OCI-LY7 (cell line): ENCODE data around the gene ABCC4.

Source experiments
- EZH2phosphoT487 ChIP-seq: fragments of 200-600 bp; sonication (generic); IDR thresholded peaks from 2 replicates; pipeline ENCODE4 v1.6.1; 2018; ENCODE audit warnings: low read depth, borderline replicate concordance, mild to moderate bottlenecking, mixed run types, antibody characterized with exemption, low read length, moderate library complexity, mixed read lengths
- TF ChIP-seq, protein P1 (sequence below): fragments of 200-600 bp; sonication (generic); conservative IDR thresholded peaks from 2 replicates; pipeline ENCODE4 v1.5.1; 2014; ENCODE audit warnings: mild to moderate bottlenecking, antibody characterized with exemption, low read length, moderate library complexity, mixed read lengths

GRCh38 chr13:95111608-95112007 lies 189.6 kb downstream of the ABCC4 start:
- TF ChIP-seq, protein P1, sequence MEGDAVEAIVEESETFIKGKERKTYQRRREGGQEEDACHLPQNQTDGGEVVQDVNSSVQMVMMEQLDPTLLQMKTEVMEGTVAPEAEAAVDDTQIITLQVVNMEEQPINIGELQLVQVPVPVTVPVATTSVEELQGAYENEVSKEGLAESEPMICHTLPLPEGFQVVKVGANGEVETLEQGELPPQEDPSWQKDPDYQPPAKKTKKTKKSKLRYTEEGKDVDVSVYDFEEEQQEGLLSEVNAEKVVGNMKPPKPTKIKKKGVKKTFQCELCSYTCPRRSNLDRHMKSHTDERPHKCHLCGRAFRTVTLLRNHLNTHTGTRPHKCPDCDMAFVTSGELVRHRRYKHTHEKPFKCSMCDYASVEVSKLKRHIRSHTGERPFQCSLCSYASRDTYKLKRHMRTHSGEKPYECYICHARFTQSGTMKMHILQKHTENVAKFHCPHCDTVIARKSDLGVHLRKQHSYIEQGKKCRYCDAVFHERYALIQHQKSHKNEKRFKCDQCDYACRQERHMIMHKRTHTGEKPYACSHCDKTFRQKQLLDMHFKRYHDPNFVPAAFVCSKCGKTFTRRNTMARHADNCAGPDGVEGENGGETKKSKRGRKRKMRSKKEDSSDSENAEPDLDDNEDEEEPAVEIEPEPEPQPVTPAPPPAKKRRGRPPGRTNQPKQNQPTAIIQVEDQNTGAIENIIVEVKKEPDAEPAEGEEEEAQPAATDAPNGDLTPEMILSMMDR, result no peak
- no peak for TF ChIP-seq EZH2phosphoT487
